Testis (tissue), 5 donors: Measurements from ENCODE around the gene TRIM32. TPM values are rescaled to one million over a fixed set of nuclear protein-coding genes. Genes with fewer than 3 reads are reported as not detected.

ENCODE experiments used
- DNase-seq: peaks from one replicate; pipeline ENCODE4 v3.0.0-alpha.2; 2019
- H3K27ac ChIP-seq, 2 donors: fragments of 200-600 bp; sonication (generic); one replicate each; pipeline ENCODE4 v1.5.1; 2019
- H3K27me3 ChIP-seq: fragments of 200-600 bp; sonication (generic); one replicate; pipeline ENCODE4 v1.5.1; 2019
- H3K36me3 ChIP-seq: fragments of 200-600 bp; sonication (generic); one replicate; pipeline ENCODE4 v1.5.1; 2017; ENCODE audit warnings: low read depth; ENCODE audit errors: missing control alignments
- H3K4me1 ChIP-seq: fragments of 200-600 bp; sonication (generic); one replicate; pipeline ENCODE4 v1.5.1; 2019
- H3K4me3 ChIP-seq, 2 donors: fragments of 200-600 bp; sonication (generic); one replicate each; pipeline ENCODE4 v1.5.1; 2017 to 2019
- H3K9me3 ChIP-seq: fragments of 200-600 bp; sonication (generic); one replicate; pipeline ENCODE4 v1.5.1; 2017
- CTCF ChIP-seq, 3 experiments: fragments of 450-650 bp in 2 of 3; fragments of 200-600 bp in 1 of 3; sonication (generic) in 1 of 3; IDR thresholded peaks; one replicate each; pipeline ENCODE4 v1.5.1; 2016 to 2019; ENCODE audit warnings: antibody characterized with exemption in 3 of 3, mild to moderate bottlenecking in 2 of 3, moderate library complexity in 1 of 3
- POLR2A ChIP-seq: fragments of 450-650 bp; IDR thresholded peaks from one replicate; pipeline ENCODE4 v1.6.1; 2017; ENCODE audit warnings: antibody characterized with exemption, mild to moderate bottlenecking, moderate library complexity
- WGBS, 2 donors: methylation state at CpG; one replicate each; pipeline ENCODE4 v1.1.5; 2018; 5-methylcytosine and 5-hydroxymethylcytosine counted together
- intact Hi-C: fragments of 100-400 bp; cut with DNase I; formaldehyde crosslinking; loops from one replicate; pipeline ENCODE4 v1.15.1; 2023; ENCODE audit warnings: low total_unique reads
- long read RNA-seq, 2 donors: transcript quantifications; one replicate each; lab custom pipeline, GENCODE V29; 2026
- polyA plus RNA-seq: library from polyadenylated mRNA; stranded (reverse); fragments of 350-450 nt; fragmentation: Illumina TruSeq; extraction: RNeasy Lipid Tissue Mini Kit (QIAGEN cat#74804); gene quantifications from one replicate; pipeline ENCODE4 v1.2.3, GENCODE V29; 2014; ENCODE audit warnings: low read depth, low replicate concordance; ENCODE audit not compliant: insufficient read depth
- total RNA-seq, 2 donors: library from RNA; depleted of rRNA; stranded (reverse); fragments of >200 nt; gene quantifications; one replicate each; pipeline ENCODE4 v1.2.3, GENCODE V29; 2016

The TRIM32 gene
- total RNA-seq (10 to 100 TPM; 12.6 to 15.2 TPM), polyA plus RNA-seq (12.5 TPM)
- long read RNA-seq, donor 1, partial matches to known transcripts = 0 of 7 reads
- long read RNA-seq, donor 1, other reads (novel, unspliced or antisense) = 0 of 7 reads
- long read RNA-seq, donor 2, partial matches to known transcripts = 0 of 6 reads
- long read RNA-seq, donor 2, other reads (novel, unspliced or antisense) = 0 of 6 reads

- H3K4me3 ChIP-seq = peak within 1 kb of the TSS; percentile 82 to 84
- peak within 1 kb of the TSS; percentile 78 to 81 for H3K27ac ChIP-seq
- H3K36me3 ChIP-seq = no peaks in the 10 kb centered on the region
- H3K27me3 ChIP-seq = no peaks in the 10 kb centered on the region
- intact Hi-C loops = no loop called here
- DNase-seq = peak; percentile 92
- no peaks in the 10 kb centered on the region for H3K9me3 ChIP-seq
- 4 to 5% methylated on average over 16 to 54 of the region's 54 CpGs for WGBS, 2 donors
- H3K4me1 ChIP-seq = no peaks in the 10 kb centered on the region
- no peak for TF ChIP-seq CTCF (IDR thresholded peaks at IDR 0.05)
- no peak for TF ChIP-seq POLR2A
These were observed at the start of gene TRIM32 for GRCh38 chr9:116687074-116687753. TRIM32 (plus strand) TSS chr9:116687305; CDS start chr9:116697743, 10,438 bp downstream.

DNA sequence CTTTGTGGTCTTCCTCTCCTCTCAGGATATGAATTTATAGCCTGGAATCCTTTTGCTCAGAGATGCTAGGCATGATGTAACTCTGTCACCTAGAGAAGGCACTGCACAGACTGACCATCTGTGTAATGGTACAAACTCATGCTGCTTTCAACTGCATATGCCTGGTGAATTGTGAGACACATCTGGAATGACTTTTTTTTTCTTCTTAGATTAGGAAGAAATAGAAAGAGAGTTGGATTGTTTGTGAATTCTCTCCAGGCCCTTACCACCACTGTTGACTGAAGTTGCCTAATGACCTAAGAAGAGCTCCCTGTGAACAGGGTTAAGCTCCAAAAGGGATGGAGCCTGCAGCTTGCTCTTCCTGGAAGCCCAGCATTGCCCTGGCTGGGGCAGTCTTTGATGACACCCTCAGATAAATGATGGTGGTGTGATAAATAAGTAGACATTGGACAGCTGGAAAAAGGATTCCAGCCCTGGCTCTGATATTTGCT is 47.8 kb upstream of the TRIM32 start:
- H3K36me3 ChIP-seq = no peaks in the 10 kb centered on the region
- no peaks in the 10 kb centered on the region for H3K9me3 ChIP-seq
- H3K27me3 ChIP-seq = no peaks in the 10 kb centered on the region
- intact Hi-C loops = no loop called here
- DNase-seq = no peak
- no peak overlapping the region for H3K27ac ChIP-seq
- no peak overlapping the region for H3K4me3 ChIP-seq
- no peaks in the 10 kb centered on the region for H3K4me1 ChIP-seq
- TF ChIP-seq CTCF (IDR thresholded peaks at IDR 0.05) = no peak

DNA sequence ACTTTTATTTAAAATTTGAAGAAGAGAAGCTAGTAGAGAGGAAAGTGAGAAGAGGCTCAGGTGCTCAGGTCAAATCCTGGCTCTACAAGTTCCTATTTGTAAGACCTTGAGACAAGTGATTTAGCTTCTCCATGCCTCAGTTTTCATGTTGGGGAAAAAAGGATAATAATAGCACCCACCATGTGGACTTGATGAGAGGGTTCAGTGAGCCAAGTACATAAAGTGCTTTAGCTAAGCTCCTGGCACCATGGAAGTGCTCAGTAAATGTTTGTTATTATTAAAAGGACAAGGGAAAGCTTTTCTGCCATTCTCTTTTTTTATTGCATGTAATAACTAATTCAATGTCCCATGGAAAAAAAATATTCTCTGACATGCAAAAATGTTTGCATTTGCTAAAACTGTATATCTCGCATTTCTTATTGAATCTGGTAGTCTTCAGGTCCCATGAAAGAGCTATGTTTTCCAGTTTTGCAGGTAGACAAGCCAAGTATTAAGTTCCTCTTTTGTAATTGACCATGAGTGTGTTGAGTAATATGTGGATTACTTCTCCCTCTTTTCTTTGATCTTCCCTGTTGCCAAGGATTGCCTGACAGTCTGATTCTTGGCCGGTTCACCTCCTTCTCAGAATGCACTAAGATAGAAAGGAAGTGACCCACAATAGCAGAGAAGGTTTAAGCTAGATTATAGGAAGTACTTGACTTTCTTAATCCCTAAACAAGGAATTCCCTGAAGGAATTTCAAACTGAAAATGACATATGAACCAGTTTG is 45.6 kb upstream of the TRIM32 start:
- Histone ChIP-seq H3K4me3 (no peak overlapping the region), H3K27ac (no peak overlapping the region), H3K4me1 (no peaks in the 10 kb centered on the region), H3K36me3 (no peaks in the 10 kb centered on the region), H3K9me3 (no peaks in the 10 kb centered on the region), H3K27me3 (no peaks in the 10 kb centered on the region)
- no peak for DNase-seq
- 56 to 76% methylated on average over 2 of the region's 2 CpGs for WGBS, 2 donors
- TF ChIP-seq CTCF (IDR thresholded peaks at IDR 0.05) (no peak), POLR2A (no peak)
- intact Hi-C loops = loop anchor here (10.0 kb wide), 1 partner anchor 487 kb away; the partner anchor contains the start of gene PAPPA

- intact Hi-C loops = loop anchor here (10.0 kb wide), 1 partner anchor 489 kb away; the partner anchor contains the start of gene PAPPA
These were observed 43.4 kb upstream of the TRIM32 start for GRCh38 chr9:116643691-116644090.

More at GRCh38 chr9:116643691-116644090, 43.4 kb upstream of the TRIM32 start:
- no peaks in the 10 kb centered on the region for H3K9me3 ChIP-seq
- TF ChIP-seq CTCF (IDR thresholded peaks at IDR 0.05) = no peak
- TF ChIP-seq POLR2A = no peak
- 83 to 91% methylated on average over 1 of the region's 1 CpG for WGBS, 2 donors
- no peak overlapping the region for H3K27ac ChIP-seq
- no peaks in the 10 kb centered on the region for H3K4me1 ChIP-seq
- H3K27me3 ChIP-seq = no peaks in the 10 kb centered on the region
- no peak for DNase-seq
- H3K36me3 ChIP-seq = no peaks in the 10 kb centered on the region
- no peak overlapping the region for H3K4me3 ChIP-seq
